KMS-11 (cell line): ENCODE data around the gene ZNRF1.
"Not testable (repeated sequence)": the region's sequence is repeated elsewhere in the genome, so short reads cannot be mapped to it uniquely, and the experiment has no call there.

Experiments used
- H2AFZ ChIP-seq: fragments of 200-600 bp; sonication (generic); 2 replicates; pipeline ENCODE4 v1.6.1; 2016; ENCODE audit warnings: antibody characterized with exemption, mixed run types, low read depth
- H3K27ac ChIP-seq: fragments of 200-600 bp; sonication (generic); 2 replicates; pipeline ENCODE4 v1.6.1; 2016; ENCODE audit warnings: mild to moderate bottlenecking, mixed run types
- H3K27me3 ChIP-seq: fragments of 200-600 bp; sonication (generic); 2 replicates; pipeline ENCODE4 v1.6.1; 2017; ENCODE audit warnings: mild to moderate bottlenecking, low read depth, mixed run types, moderate library complexity; ENCODE audit not compliant: insufficient read depth
- H3K36me3 ChIP-seq: fragments of 200-600 bp; sonication (generic); 2 replicates; pipeline ENCODE4 v1.6.1; 2017; ENCODE audit warnings: mild to moderate bottlenecking, mixed run types; ENCODE audit not compliant: insufficient read depth
- H3K4me1 ChIP-seq: fragments of 200-600 bp; sonication (generic); 2 replicates; pipeline ENCODE4 v1.6.1; 2016; ENCODE audit warnings: mild to moderate bottlenecking, low read depth, mixed run types; ENCODE audit not compliant: poor library complexity, severe bottlenecking
- H3K4me2 ChIP-seq: fragments of 200-600 bp; sonication (generic); 2 replicates; pipeline ENCODE4 v1.7.0; 2016; ENCODE audit warnings: mild to moderate bottlenecking, mixed run types
- H3K4me3 ChIP-seq: fragments of 200-600 bp; sonication (generic); IDR thresholded peaks from 2 replicates; pipeline ENCODE4 v1.6.1; 2017; ENCODE audit warnings: low read depth, low read length, mixed read lengths; ENCODE audit not compliant: insufficient read depth
- H3K79me2 ChIP-seq: fragments of 200-600 bp; sonication (generic); 2 replicates; pipeline ENCODE4 v1.6.1; 2016; ENCODE audit warnings: low read depth, mixed run types; ENCODE audit not compliant: insufficient read depth
- H3K9ac ChIP-seq: fragments of 200-600 bp; sonication (generic); 2 replicates; pipeline ENCODE4 v1.6.1; 2016; ENCODE audit warnings: mild to moderate bottlenecking, mixed run types
- H4K20me1 ChIP-seq: fragments of 200-600 bp; sonication (generic); 2 replicates; pipeline ENCODE4 v1.6.1; 2016; ENCODE audit warnings: mild to moderate bottlenecking, mixed run types; ENCODE audit not compliant: insufficient read depth
- TF ChIP-seq, protein P1 (sequence below): fragments of 200-600 bp; sonication (generic); conservative IDR thresholded peaks from 2 replicates; pipeline ENCODE4 v1.6.1; 2017; ENCODE audit warnings: low read depth, mild to moderate bottlenecking, antibody characterized with exemption, low read length, moderate library complexity, mixed read lengths

ZNRF1 gene

DNA sequence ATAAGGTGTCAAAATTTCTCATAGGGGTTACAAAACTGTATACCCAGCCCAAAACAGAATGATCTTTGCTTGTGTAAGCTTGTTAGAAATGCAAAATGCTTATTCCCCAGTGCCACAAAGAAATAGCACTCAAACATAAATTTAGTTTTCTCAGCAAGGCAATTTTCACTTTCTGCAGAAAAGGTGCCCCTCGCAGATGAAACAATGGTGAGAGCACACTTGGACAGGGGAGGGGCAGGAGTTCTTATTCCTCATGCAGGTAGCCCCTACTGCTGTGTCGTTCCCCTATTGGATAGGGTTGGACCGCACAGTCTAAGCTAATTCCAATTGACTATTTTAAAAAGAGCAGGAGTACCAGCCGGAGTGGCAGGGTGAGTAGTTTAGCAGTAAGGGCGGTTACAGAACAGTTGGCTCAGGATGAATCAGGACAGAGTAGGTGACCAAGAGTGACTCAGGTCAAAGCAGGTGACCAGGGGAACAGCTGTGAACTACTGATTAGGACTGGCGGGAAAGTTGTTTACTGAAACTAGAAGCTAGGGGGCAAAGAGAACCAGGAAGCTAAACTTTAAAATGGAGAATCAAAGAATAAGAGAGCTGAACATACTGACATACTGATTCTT is 123.2 kb downstream of the ZNRF1 start:
- Histone ChIP-seq H3K4me2 (no peak overlapping the region), H3K4me1 (no peaks in the 10 kb centered on the region), H3K79me2 (no peaks in the 10 kb centered on the region), H3K27ac (no peak overlapping the region), H3K36me3 (no peaks in the 10 kb centered on the region), H3K9ac (no peak overlapping the region), H3K27me3 (no peaks in the 10 kb centered on the region), H2AFZ (no peak overlapping the region), H3K4me3 (no peak overlapping the region), H4K20me1 (no peaks in the 10 kb centered on the region)
- TF ChIP-seq, protein P1, sequence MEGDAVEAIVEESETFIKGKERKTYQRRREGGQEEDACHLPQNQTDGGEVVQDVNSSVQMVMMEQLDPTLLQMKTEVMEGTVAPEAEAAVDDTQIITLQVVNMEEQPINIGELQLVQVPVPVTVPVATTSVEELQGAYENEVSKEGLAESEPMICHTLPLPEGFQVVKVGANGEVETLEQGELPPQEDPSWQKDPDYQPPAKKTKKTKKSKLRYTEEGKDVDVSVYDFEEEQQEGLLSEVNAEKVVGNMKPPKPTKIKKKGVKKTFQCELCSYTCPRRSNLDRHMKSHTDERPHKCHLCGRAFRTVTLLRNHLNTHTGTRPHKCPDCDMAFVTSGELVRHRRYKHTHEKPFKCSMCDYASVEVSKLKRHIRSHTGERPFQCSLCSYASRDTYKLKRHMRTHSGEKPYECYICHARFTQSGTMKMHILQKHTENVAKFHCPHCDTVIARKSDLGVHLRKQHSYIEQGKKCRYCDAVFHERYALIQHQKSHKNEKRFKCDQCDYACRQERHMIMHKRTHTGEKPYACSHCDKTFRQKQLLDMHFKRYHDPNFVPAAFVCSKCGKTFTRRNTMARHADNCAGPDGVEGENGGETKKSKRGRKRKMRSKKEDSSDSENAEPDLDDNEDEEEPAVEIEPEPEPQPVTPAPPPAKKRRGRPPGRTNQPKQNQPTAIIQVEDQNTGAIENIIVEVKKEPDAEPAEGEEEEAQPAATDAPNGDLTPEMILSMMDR: no peak

DNA sequence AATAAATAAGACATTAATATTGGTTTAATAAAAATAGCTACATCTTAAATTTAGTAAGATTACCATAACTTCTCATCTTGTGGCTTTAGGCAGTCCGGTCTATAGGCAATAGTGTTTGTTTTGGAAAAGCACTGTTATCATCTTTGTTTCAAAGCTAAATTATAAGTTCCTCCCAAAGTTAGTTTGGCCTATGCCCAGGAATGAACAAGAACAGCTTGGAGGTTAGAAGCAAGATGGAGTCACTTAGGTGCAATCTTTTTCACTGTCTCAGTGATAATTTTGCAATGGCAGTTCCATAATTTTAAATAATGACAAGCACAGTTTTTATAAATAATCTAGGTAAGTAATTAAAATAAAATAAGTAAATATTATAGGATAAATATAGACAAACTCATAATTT is 123.8 kb downstream of the ZNRF1 start:
- Histone ChIP-seq H3K79me2 (no peaks in the 10 kb centered on the region), H2AFZ (no peak overlapping the region), H3K36me3 (no peaks in the 10 kb centered on the region), H3K9ac (no peak overlapping the region), H3K4me3 (no peak overlapping the region), H3K4me1 (no peaks in the 10 kb centered on the region), H3K27ac (no peak overlapping the region), H3K27me3 (no peaks in the 10 kb centered on the region), H4K20me1 (no peaks in the 10 kb centered on the region), H3K4me2 (no peak overlapping the region)
- TF ChIP-seq, protein P1: no peak

DNA sequence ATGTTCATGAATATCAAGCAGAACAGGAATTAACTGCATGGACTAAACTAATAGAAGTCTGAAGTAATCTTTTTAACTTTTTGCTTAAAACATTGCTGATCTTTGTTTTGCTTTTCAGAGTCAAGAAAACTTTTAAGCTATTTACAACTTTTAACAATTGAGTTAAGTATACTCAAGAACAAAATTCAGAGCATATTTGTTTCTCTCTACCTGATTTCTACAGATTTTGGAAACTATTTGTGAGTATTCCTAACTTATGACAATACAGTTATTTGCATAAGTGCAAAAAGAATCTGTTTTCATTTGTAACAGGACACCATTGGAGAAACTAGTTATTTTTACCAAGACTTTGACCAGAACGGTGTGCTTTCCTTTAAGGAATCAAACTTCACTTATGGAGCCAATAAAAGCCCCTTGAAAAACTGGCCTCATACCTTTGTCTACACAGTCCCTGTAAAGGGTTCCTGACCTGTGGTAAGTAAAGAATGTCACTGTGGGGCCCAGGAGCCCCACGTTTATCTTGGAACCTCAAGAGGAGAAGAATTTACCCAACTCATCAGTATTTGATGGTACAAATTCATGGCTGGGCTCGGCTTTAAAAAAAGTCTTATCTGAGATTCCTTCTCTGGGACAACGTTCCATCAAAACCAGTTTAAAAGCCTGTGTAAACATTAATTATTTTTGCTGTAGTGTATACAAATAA is 129.0 kb downstream of the ZNRF1 start:
- Histone ChIP-seq H3K9ac (no peak overlapping the region), H2AFZ (no peak overlapping the region), H3K27me3 (no peaks in the 10 kb centered on the region), H3K36me3 (no peaks in the 10 kb centered on the region), H3K27ac (no peak overlapping the region), H3K4me1 (peaks cover 10% of the 10 kb centered on the region), H3K4me3 (no peak overlapping the region), H3K79me2 (no peaks in the 10 kb centered on the region), H4K20me1 (no peaks in the 10 kb centered on the region), H3K4me2 (no peak overlapping the region)
- TF ChIP-seq, protein P1: no peak

DNA sequence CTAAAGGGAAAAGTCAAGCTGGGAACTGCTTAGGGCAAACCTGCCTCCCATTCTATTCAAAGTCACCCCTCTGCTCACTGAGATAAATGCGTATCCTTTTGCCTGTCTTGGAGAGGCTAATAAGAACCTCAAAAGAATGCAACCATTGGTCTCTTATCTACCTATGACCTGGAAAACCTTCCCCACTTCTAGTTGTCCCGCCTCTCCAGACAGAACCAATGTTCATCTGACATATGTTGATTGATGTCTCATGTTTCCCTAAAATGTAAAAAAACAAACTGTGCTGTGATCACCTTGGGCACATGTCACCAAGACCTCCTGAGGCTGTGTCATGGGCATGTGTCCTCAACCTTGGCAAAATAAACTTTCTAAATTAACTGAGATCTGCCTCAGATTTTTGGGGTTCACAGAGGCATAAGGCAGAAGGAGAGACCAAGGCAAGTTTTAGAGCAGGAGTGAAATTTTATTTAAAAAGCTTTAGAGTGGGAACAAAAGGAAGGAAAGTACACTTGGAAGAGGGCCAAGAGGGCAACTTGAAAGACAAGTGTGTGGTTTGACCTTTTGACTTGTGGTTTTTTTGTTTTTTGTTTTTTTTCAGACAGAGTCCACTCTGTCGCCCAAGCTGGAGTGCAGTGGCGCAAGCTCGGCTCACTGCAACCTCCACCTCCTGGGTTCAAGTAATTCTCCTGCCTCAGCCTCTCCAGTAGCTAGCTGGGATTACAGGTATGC is 130.8 kb downstream of the ZNRF1 start:
- not testable (repeated sequence) for H3K36me3 ChIP-seq, H3K79me2 ChIP-seq, H4K20me1 ChIP-seq, H3K4me3 ChIP-seq, H2AFZ ChIP-seq, H3K9ac ChIP-seq, H3K27me3 ChIP-seq, H3K27ac ChIP-seq, H3K4me1 ChIP-seq
- H3K4me2 ChIP-seq: 0 out of 2 replicates have a peak overlapping the region, but pooled peaks have one; percentile 11
